Measurements from ENCODE around the gene CCDC182.

CCDC182 gene

GRCh38 chr17:57726213-57726790 lies 18.8 kb downstream of the CCDC182 start:
- DNase-seq, result no peak

DNA sequence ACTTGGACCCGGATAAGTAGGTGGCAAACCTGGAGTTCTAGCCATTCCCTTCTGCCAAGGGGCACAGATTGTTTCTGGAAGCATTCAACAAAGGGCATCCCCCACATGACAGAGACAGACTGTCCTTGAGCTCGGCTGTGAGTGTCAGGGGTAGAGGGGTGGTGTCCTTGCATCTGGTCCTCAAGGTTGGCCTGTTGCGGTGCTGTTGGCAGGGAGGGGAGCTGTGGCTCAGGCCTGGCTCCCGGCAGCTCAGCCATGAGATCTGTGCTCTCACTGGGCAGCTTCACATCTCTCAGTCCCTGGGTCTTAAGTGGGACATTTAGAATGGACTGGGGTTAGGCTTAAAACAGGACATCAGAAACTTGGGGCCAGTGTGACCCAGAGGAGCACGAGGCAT lies 20.4 kb downstream of the CCDC182 start:
- no peak for DNase-seq

GRCh38 chr17:57724026-57724728 lies 20.9 kb downstream of the CCDC182 start:
- DNase-seq, result no peak

GRCh38 chr17:57723427-57724025 lies 21.6 kb downstream of the CCDC182 start:
- no peak for DNase-seq

GRCh38 chr17:57722704-57723043 lies 22.4 kb downstream of the CCDC182 start:
- DNase-seq, result no peak

DNA sequence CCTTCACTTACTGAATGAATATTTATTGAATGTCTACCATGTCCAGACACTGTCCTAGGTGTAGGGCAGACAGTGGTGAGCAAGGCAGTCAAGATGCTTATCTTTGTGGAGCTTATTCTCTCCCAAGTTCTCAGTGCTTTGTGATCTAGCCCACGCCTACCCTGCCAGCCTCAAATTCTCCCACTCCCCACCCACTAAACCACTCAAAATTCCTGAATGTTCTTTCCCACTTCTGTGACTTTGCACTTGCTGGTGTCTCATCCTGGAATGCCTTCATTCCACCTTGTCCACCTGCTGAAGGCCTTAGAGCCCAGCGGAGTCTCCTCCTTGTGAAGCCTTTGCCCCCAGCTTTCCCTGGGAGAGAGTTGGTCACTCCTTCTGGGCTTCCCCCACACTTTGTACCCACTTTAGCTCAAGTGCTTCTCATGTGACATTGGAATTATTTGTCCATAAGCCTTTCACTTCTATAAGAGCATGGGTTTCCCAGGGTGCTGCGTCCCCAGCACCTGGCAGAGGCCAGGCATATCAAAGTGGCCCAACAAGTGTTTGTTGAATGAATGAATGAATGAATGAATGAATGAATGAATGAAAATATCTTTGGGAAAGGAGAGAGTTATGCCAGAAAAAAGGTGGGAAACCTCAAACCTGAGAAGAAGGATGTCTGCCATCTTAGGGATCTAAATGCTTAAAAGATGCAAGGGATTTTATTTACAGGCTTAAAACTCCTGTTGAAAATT lies 23.0 kb downstream of the CCDC182 start:
- DNase-seq, result no peak

DNA sequence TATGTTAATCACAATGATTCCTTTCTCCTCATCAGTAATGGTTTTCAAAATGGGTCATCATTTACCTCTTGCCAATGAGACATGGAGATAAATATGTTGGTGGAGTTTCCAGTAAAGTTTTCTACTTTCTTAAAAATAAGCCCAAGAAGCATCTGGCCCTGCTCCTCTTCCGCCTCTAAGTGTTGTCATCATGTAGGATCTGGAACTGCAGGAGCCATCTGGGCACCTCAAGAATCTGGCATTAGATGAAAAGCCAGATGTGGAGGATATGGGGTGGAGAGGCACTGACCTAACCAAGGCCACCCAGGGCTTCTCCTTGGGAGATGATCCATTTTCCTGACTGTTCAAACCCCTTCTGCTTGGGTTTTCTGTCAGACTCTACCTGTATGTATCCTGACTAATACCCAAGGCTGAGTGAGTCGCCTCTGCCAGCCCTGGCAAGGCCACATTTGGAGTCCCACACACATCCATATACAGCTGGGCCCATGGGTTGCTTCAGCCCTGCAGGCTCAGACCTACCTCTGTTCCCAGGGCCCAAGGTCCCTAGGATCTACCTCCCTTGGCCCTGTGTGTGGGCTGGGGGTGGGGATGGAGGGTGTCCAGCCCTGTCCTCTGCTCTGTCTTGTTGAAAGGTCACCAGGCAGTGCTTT lies 24.6 kb downstream of the CCDC182 start:
- no peak for DNase-seq

DNA sequence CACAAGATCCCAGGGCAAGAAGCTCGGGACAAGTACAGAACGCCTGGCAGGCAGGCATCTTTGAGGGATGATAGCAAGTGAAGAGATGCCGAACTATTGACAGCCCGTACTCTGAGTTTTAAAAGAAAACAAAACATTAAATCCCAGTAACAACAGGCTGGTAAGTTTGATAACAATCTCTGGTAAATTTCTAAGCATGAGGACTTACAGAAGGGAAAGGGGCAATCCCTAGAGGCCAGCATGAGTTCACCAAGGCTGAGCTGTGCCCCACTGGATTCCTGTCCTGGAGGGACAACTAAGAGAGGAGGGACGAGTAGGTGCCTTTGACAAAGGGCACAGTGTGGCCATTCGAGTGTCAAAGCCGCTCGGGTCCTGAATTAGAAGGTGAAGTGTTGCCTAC lies 26.2 kb downstream of the CCDC182 start:
- no peak for DNase-seq

- no peak for DNase-seq
Observed at GRCh38 chr17:57715981-57716380, 29.1 kb downstream of the CCDC182 start.

- peak; percentile 61 for DNase-seq
Observed at GRCh38 chr17:57714665-57715180, 30.4 kb downstream of the CCDC182 start.

DNA sequence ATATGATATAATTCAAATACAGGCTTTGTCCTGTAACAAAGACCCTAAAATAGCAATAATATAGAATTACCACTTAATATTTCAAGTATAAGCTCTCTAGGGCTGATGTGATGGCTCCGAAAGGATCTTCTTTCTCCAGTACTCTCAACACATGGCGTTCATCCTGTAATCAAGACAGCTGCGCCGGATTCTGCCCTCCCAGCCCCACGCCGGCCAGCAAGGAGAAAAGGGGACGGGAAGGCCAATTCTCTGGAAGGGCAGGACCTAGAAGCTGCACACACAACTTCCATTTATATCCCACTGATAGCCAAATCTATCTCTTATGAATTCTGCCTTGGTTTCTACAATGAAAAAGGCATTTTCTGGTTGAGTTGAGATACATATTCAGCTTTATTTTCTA lies 32.0 kb downstream of the CCDC182 start:
- no peak for DNase-seq

- no peak for DNase-seq
Observed at GRCh38 chr17:57708410-57708809, 36.7 kb downstream of the CCDC182 start.

GRCh38 chr17:57707892-57708291 lies 37.2 kb downstream of the CCDC182 start:
- no peak for DNase-seq

DNA sequence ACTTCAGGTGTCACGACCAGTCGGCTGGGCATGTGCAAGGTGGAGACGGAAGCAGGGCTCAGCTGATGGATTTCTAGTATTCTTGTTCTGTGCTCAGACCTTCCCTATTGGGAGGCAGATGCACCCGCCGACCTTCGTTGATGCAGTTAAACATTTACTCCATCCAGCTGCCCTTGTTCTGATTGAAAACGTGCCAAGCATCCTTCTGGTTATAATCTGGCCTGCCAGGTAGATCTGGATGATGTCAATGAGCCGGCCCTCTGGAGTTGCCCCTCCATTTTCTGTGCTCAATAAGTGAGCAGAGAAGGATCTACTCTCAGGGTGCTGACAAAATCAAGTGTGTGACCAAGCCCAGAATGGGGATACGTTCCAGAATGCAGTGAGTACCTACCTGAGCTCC lies 38.3 kb downstream of the CCDC182 start:
- DNase-seq, result no peak

DNA sequence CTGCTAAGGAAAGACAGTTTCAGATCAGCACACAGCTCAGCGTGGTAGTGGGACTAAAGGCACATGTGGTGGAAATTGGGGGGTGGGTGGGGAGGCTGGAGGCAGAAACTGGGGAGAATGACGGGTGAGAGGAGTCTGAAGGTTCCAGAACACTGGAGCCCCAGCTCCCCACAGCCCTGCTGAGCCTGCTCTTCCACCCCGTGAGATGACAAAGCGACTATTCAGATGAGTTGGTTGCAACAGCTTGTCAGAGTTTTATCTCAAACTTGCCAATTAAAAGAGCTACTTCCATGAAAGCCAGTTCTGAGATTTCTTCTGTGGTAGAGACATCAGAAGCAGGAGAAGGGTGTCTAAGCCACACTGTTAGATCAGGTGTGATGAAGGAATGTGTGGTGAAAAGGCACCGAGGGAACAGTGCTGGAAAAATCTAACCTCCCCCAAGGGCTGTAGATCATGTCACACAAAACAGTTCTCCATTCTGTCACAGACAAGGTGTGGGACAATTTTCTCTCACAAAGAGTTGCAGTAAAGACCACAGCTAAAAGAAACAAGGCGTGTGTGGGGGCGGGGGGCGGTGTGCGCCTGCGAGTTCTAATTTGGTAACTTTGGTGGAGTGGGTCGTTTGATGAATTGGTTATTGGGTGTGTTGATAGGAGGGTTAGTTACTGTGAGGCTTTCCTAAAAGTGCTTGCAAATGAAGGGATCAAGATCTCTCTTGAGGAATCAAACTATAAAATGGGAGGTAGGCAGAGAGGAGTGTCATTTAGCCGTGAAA lies 39.0 kb downstream of the CCDC182 start:
- DNase-seq, result no peak

DNA sequence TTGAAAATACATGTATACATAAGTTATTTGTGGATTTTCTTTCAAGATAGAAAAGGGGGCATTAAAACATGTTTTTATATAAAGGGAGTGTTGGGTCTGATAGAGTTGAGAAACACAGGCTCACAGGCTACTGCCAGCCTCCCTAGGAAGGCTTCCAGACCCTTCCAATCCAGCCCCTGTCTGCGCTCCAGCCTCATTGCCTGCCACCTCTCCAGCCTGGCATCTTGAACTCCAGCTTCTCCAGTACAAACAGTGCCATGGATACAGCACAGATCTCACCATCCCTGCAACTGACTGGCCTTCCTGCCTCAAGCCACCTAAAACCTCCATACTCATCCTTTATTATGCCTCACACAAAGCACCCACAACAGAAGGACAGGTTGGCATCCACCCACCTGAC lies 40.7 kb downstream of the CCDC182 start:
- no peak for DNase-seq

- no peak for DNase-seq
Observed at GRCh38 chr17:57703273-57703672, 41.8 kb downstream of the CCDC182 start.

GRCh38 chr17:57701124-57701523 lies 44.0 kb downstream of the CCDC182 start:
- DNase-seq, result peak; percentile 58

GRCh38 chr17:57699751-57700219 lies 45.3 kb downstream of the CCDC182 start:
- no peak for DNase-seq

DNA sequence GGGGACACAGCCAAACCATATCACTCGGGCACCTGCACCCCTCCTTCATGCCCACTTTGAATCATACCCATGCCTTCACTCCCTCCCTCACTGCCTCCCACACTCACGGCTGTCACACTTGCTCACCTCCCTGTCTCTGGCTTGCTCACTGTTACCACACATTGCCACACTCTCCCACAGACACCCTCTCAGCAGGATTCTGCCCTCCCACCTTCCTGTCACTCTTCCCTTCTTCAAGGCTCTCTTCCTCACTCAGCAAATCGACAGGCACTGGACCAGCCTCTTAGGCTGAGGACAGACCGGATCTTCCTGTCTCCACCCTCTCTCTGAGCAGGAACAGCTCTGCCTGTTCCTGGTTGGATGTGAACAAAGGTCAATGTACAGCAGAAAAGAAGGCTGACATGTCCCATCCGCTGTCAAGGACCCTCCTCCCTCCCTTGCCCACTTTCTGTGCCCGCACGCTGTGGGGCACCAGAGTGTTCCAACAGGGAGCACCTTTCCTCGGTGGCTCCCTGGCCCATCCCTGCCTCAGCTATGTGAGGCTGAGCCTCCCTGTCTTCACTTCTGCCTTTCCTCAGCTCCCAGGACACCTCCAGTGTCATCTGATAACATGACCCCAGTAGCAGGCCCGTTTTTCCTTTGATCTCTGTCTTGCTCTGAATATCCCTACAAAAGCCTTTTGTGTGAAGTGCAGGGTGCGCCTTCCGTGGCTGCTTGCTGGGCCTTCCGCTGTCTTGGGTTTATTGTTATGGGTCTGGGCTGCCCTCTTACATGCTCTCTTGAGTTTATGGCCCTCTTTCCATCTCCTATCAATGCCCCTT lies 47.0 kb downstream of the CCDC182 start:
- DNase-seq, result no peak

- DNase-seq, result no peak
Observed at GRCh38 chr17:57697197-57697596, 47.9 kb downstream of the CCDC182 start.
